ENCODE results near the gene SHB.

DNA sequence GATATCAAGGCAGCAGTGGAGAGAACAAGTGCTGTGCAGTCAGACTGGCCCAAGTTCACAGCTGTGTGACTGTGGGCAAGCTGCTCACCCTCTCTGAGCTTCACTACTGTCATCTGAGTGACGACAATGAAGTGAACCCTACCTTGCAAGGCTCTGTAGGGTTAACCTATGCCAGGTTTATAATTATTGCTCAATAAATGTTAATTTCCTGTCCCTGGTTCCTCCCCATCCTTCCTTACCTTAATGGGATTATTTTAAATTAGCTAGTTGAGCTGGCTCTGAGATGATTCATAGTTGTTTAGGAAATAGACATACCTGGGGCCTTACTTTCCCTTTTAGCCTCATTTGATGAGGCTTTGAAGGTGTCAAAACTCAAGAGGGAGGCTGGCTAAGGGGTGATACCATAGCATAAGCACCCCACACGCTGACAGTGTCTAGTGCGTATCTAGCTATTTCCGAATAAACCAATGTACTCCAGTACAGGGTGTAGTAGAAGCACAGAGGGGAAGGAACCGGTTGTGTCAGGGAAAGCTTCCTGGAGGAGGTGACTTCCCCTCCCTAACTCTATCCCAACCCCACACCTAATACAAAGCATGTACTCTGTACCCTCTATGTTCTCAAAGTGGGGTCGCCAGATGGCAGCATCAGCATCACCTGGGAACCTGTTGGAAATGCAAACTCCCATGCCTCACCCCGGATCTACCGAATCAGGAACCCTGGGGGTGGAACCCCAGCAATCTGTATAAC, 101.8 kb downstream of the SHB start:
- TF ChIP-seq, protein P1, sequence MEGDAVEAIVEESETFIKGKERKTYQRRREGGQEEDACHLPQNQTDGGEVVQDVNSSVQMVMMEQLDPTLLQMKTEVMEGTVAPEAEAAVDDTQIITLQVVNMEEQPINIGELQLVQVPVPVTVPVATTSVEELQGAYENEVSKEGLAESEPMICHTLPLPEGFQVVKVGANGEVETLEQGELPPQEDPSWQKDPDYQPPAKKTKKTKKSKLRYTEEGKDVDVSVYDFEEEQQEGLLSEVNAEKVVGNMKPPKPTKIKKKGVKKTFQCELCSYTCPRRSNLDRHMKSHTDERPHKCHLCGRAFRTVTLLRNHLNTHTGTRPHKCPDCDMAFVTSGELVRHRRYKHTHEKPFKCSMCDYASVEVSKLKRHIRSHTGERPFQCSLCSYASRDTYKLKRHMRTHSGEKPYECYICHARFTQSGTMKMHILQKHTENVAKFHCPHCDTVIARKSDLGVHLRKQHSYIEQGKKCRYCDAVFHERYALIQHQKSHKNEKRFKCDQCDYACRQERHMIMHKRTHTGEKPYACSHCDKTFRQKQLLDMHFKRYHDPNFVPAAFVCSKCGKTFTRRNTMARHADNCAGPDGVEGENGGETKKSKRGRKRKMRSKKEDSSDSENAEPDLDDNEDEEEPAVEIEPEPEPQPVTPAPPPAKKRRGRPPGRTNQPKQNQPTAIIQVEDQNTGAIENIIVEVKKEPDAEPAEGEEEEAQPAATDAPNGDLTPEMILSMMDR (IDR thresholded peaks at IDR 0.05; ENCODE audit: poor library complexity): no peak
- TF ChIP-seq EZH2 (IDR thresholded peaks at IDR 0.05; ENCODE audit: borderline replicate concordance) (no peak), EZH2phosphoT487 (IDR thresholded peaks at IDR 0.05; ENCODE audit: low read depth, severe bottlenecking, unreplicated experiment) (no peak)
